GM10266 (cell line): ENCODE data around the gene MAP6D1.
A peak's percentile ranks its signal among the peaks of the same experiment; 100 is the strongest.

ENCODE experiments used
- DNase-seq: peaks from one replicate; pipeline ENCODE4 v3.0.0; 2012; ENCODE audit errors: extremely low spot score
- TF ChIP-seq, protein P1 (sequence below): IDR thresholded peaks from 2 replicates; pipeline ENCODE4 v1.5.1; 2012; ENCODE audit warnings: mild to moderate bottlenecking, low read depth; ENCODE audit not compliant: control insufficient read depth, insufficient read depth; ENCODE audit errors: missing control alignments

MAP6D1 gene

DNA sequence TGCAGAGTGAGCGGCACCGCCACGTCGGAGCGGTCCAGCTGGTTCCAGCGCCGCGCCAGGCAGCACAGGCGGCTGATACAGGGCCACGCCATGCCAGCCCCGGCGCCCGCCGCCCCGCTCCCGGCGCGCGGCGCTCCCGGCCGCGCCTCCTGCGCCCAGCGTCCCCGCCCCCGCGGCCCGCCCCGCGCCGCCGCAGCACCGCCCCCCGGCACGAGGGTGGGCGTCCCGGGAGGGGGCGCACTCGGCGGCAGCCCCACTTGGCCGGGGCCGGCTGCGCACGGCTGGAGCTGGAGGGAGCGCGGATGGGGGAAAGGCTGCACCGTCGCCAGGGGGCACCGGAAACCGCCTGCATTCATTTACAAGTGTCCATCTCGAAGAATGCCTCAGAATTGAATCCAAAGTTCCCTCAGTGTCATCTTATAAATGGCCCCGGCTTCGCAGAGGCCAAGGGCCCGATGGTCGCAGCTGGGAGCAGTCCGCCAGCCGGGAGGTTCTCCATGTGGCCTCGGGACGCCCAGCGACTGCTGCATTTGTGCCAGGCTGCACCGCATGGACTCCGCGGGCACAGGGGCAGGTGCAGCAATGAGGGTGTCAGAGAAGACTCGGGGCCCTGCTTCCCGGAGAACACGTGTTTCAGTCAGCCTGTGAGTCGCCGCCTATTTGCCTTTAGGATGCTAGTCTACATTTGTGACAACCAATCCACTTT lies at the start of gene MAP6D1:
MAP6D1 (minus strand) TSS at position 122 of the 706 bp plus-strand sequence; CDS start at position 92, 30 bp downstream.
- peak; percentile 91 for DNase-seq
- TF ChIP-seq, protein P1, sequence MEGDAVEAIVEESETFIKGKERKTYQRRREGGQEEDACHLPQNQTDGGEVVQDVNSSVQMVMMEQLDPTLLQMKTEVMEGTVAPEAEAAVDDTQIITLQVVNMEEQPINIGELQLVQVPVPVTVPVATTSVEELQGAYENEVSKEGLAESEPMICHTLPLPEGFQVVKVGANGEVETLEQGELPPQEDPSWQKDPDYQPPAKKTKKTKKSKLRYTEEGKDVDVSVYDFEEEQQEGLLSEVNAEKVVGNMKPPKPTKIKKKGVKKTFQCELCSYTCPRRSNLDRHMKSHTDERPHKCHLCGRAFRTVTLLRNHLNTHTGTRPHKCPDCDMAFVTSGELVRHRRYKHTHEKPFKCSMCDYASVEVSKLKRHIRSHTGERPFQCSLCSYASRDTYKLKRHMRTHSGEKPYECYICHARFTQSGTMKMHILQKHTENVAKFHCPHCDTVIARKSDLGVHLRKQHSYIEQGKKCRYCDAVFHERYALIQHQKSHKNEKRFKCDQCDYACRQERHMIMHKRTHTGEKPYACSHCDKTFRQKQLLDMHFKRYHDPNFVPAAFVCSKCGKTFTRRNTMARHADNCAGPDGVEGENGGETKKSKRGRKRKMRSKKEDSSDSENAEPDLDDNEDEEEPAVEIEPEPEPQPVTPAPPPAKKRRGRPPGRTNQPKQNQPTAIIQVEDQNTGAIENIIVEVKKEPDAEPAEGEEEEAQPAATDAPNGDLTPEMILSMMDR, result peak; percentile 50

DNA sequence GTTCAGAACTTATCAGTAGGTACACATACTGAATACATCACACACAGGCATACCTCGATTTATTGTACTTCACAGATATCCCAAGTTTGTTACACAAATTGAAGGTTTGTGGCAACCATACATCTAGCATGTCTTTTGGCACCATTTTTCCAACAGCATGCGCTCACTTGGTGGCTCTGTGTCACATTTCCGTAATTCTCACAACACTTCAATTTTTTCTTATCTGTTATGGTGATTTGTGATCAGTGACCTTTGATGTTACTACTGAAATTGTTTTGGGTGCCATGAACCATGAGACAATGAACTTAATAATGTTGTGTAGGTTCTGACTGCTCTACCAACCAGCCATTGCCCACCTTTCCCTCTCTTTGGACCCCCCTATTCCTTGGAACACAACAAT lies 48.5 kb upstream of the MAP6D1 start:
- no peak for DNase-seq
- TF ChIP-seq, protein P1, result no peak

DNA sequence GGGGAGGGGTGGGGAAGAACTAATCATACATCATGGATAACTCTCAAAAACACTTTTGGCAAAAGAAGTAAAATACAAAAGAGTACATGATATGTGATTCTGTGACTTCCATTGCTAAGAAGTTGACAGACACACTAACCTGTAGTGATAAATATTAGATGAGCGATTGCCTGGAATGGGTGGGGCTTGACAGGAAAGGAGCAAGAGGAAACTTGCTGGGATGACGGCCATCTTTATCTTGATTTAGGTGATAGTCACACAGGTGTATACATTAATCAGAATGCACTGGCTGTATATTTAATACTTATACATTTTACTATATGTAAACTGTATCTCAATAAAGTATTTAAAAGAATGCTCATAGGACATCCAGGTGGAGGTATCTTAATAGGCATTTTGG lies 46.2 kb upstream of the MAP6D1 start:
- no peak for DNase-seq
- TF ChIP-seq, protein P1, result no peak

DNA sequence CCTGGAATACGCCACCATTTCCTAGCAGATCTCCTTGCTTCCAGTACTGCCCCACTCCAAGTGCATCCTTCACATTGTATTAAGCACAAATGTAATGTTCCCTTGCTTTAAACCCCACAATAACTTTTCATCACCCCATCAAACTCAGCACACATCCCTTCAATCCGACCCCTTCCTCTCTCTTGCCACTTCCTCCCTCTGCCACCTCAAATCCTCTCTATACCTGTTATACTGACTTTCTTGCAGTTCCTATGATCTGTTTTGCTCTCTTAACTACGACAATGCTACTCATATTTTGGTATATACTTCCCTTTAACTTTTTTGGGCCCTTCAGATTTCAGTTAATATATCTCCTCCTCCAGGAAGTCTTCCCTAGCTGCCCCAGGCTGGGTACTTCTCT lies 45.2 kb upstream of the MAP6D1 start:
- DNase-seq, result no peak
- TF ChIP-seq, protein P1, result no peak

DNA sequence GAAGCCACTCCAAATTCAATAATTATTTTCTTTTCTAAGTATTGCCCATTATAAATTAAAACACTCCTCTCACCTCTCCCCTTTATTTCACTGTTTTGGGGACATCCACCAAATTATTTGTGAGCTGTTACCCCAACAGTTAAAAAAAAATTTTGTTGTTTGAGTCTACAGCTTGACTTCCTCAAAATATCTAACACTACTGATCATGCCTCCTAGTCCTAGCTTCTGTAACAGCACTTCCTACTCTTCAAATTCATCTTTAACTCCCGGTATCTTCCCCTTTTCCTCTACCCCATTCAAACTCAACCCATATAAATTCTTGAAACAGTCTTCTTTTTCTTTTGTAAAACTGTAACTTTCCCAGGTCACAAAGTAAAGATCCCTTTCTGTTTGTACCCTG lies 43.4 kb upstream of the MAP6D1 start:
- no peak for DNase-seq

DNA sequence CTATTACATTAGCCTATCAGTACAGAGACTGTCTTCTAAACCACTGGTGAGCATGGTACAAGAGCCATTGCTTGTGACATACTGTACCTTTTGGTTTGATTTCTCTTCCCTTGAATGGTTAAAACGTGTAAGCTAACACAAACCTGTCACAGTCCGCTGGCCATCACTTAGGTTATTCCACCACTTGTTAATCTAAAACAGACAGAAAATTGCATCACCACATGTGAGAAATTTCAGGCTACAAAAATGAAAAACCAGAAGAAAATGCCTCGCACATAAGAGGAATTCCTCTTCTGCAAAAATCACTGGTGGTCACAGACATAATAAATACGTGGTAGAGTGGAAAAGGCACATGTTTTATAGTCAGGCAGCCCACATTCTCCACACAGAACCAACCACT lies 37.2 kb upstream of the MAP6D1 start:
- no peak for DNase-seq
- TF ChIP-seq, protein P1, result no peak

More for the DNA sequence above, 43.4 kb upstream of the MAP6D1 start:
- TF ChIP-seq, protein P1, result no peak

DNA sequence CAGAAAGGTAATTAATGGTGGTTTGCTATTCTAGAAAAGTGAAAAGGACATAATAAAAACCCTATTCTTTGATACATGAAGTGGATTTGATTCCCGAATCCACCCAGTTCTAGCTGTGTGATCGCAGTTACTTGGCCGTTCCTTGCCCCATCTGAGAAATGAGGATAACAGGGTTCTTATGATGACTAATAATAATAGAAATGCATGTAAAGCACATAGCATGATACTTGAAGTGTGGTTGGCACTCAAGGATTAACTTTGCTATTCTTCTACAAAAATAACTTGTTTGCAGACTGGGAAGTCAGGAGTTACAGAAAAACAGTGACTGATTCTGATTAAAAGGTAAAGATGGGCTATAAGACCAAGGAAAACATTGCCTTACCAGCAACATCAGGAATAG lies 32.5 kb upstream of the MAP6D1 start:
- TF ChIP-seq, protein P1, result no peak
- DNase-seq, result no peak
